HepG2 (cell line): ENCODE measurements around the gene COQ8B. TPM values are rescaled to one million over a fixed set of nuclear protein-coding genes. Genes with fewer than 3 reads are reported as not detected.

Experiments used
- ATAC-seq: fragments of 200-7000 bp; cut with Tn5 transposase; 3 replicates; pipeline ENCODE4 v1.9.1; 2020; ENCODE audit warnings: mild to moderate bottlenecking, moderate library complexity
- BruUV-seq: library from RNA; stranded (reverse); fragments of 400-500 nt; replicated peaks from 2 replicates; lab custom pipeline; 2021; lab: Mats Ljungman, UMichigan
- CTCF ChIA-PET: fragments of 300-600 bp; formaldehyde crosslinking; extraction: SDS; loops from one replicate; lab custom pipeline; 2021; ENCODE audit warnings: low total read pairs, inconsistent platforms, low intra/inter-chr PET ratio; lab: Yijun Ruan, JAX
- POLR2A ChIA-PET: fragments of 350-600 bp; sonication (Branson Sonifier 250); formaldehyde crosslinking; loops from one replicate; lab custom pipeline; 2020; ENCODE audit warnings: antibody characterized with exemption, inconsistent platforms; lab: Yijun Ruan, JAX
- DNase-seq: peaks from one replicate; pipeline ENCODE4 v3.0.0-alpha.2; 2015; ENCODE audit warnings: low spot score
- FAIRE-seq: peaks from 3 replicates; lab custom pipeline; 2011; peaks lifted over from hg19 to GRCh38; lab: Jason Lieb, UNC
- H2AFZ ChIP-seq: one replicate; pipeline ENCODE4 v1.6.1; 2011; ENCODE audit warnings: low read length, inconsistent platforms
- H3K27ac ChIP-seq: fragments of 300-600 bp; 3 replicates; pipeline ENCODE4 v1.8.0; 2011; ENCODE audit warnings: mixed run types, mild to moderate bottlenecking, mixed read lengths, low read length, inconsistent platforms; ENCODE audit not compliant: insufficient read depth; ENCODE audit errors: extremely low read length
- H3K27me3 ChIP-seq, 2 experiments: fragments of 200-600 bp in 1 of 2; 2 replicates in 1 of 2; 3 replicates in 1 of 2; pipeline versions ENCODE4 v1.6.0 to v1.8.0; 2011; ENCODE audit warnings: low read length in 2 of 2, mild to moderate bottlenecking in 2 of 2, moderate library complexity in 2 of 2, inconsistent platforms in 1 of 2; ENCODE audit not compliant: insufficient read depth in 2 of 2, control insufficient read depth in 1 of 2
- H3K36me3 ChIP-seq, 2 experiments: fragments of 200-600 bp in 1 of 2; replicated peaks in 1 of 2; 2 replicates in 1 of 2; 3 replicates in 1 of 2; pipeline versions ENCODE4 v1.5.1 to v1.8.0; 2011; ENCODE audit warnings: low read length in 2 of 2, inconsistent platforms in 1 of 2; ENCODE audit not compliant: insufficient read depth in 2 of 2, control insufficient read depth in 1 of 2
- H3K4me1 ChIP-seq: 2 replicates; pipeline ENCODE4 v1.5.1; 2012; ENCODE audit warnings: low read length, inconsistent platforms; ENCODE audit not compliant: insufficient read depth
- H3K4me2 ChIP-seq: 2 replicates; pipeline ENCODE4 v1.6.0; 2011; ENCODE audit warnings: low read depth, low read length, inconsistent platforms
- H3K4me3 ChIP-seq, 3 experiments: fragments of 200-600 bp in 1 of 3; sonication (generic), shearing (Covaris generic) in 1 of 3; replicated peaks in 1 of 3; 2 replicates each; pipeline ENCODE4 v1.5.1; 2011 to 2016; ENCODE audit warnings: low read length in 3 of 3, inconsistent platforms in 2 of 3, low read depth in 2 of 3, mild to moderate bottlenecking in 2 of 3, control low read depth in 1 of 3, mixed read lengths in 1 of 3; ENCODE audit not compliant: insufficient read depth in 1 of 3
- H3K79me2 ChIP-seq: one replicate; pipeline ENCODE4 v1.6.1; 2011; ENCODE audit warnings: low read length, inconsistent platforms; ENCODE audit not compliant: insufficient read depth
- H3K9ac ChIP-seq: 2 replicates; pipeline ENCODE4 v1.6.0; 2011; ENCODE audit warnings: mild to moderate bottlenecking, low read depth, low read length, inconsistent platforms; ENCODE audit not compliant: insufficient read depth
- H3K9me3 ChIP-seq: 2 replicates; pipeline ENCODE4 v1.5.1; 2012; ENCODE audit warnings: mild to moderate bottlenecking, low read length
- H4K20me1 ChIP-seq: 2 replicates; pipeline ENCODE4 v1.6.0; 2011; ENCODE audit warnings: inconsistent platforms, mild to moderate bottlenecking, low read length, moderate library complexity; ENCODE audit not compliant: insufficient read depth
- DRAP1 ChIP-seq: IDR thresholded peaks from 2 replicates; pipeline ENCODE4 v1.6.1; 2016; ENCODE audit warnings: missing genetic modification reagents, missing compliant biosample characterization
- IKZF5 ChIP-seq: IDR thresholded peaks from 2 replicates; pipeline ENCODE4 v1.6.1; 2018; ENCODE audit warnings: missing genetic modification reagents, mild to moderate bottlenecking, missing compliant biosample characterization
- KLF9 ChIP-seq: IDR thresholded peaks from 2 replicates; pipeline ENCODE4 v1.6.1; 2016; ENCODE audit warnings: low read depth
- MLXIP ChIP-seq: sonication (generic); formaldehyde crosslinking; IDR thresholded peaks from 2 replicates; pipeline ENCODE4 v1.9.0; 2021; ENCODE audit warnings: missing genetic modification reagents, borderline replicate concordance
- YEATS2 ChIP-seq: sonication (generic); formaldehyde crosslinking; IDR thresholded peaks from 2 replicates; pipeline ENCODE4 v1.4.0; 2020; ENCODE audit warnings: missing genetic modification reagents, borderline replicate concordance
- ZGPAT ChIP-seq: IDR thresholded peaks from 2 replicates; pipeline ENCODE4 v1.6.1; 2016; ENCODE audit warnings: mild to moderate bottlenecking
- ZNF207 ChIP-seq: fragments of 450-650 bp; IDR thresholded peaks from 2 replicates; pipeline ENCODE4 v1.6.1; 2016; ENCODE audit warnings: antibody characterized with exemption, borderline replicate concordance
- ZNF605 ChIP-seq: sonication (generic); formaldehyde crosslinking; IDR thresholded peaks from 2 replicates; pipeline ENCODE4 v1.8.0; 2022; ENCODE audit warnings: mild to moderate bottlenecking, missing genetic modification reagents
- WGBS: methylation state at CpG from one replicate; pipeline ENCODE4 v1.1.6; 2017; ENCODE audit warnings: low lambda C conversion rate; 5-methylcytosine and 5-hydroxymethylcytosine counted together
- in situ Hi-C: cut with HindIII; loops from 2 replicates; pipeline ENCODE4 v1.10.0; 2017; ENCODE audit warnings: low pct_unique_long_range_greater_than_20kb; ENCODE audit not compliant: extremely low pct_ligation_motif_present
- intact Hi-C: fragments of 100-400 bp; cut with micrococcal nuclease; formaldehyde crosslinking; loops from one replicate; pipeline ENCODE4 v1.10.0; 2022; ENCODE audit not compliant: unreplicated experiment
- polyA plus RNA-seq, 8 experiments: library from polyadenylated mRNA; depleted of rRNA in 3 of 8; stranded (reverse) in 7 of 8; unstranded in 1 of 8; fragments of >200 nt; fragmentation: Illumina TruSeq in 4 of 8; extraction: Trizol in 4 of 8; gene quantifications; 2 replicates each; pipeline versions ENCODE4 v1.2.1 to v1.2.3, GENCODE V29; 2011 to 2016; ENCODE audit warnings: low read depth in 4 of 8, missing spikeins in 1 of 8, mixed read lengths in 1 of 8; ENCODE audit not compliant: insufficient read depth in 1 of 8
- total RNA-seq, 5 experiments: library from RNA; depleted of rRNA; stranded (reverse); fragments of >200 nt; fragmentation: Illumina TruSeq; extraction: Trizol; gene quantifications; 2 replicates each; pipeline ENCODE4 v1.2.3, GENCODE V29; 2016; ENCODE audit warnings: low read depth in 1 of 5

COQ8B gene
- total and polyA plus RNA-seq, 2 of the 13 experiments (the other 11 are each of a cell fraction or from before 2014, with no cell fraction given), result 12.3 to 17.2 TPM

- peak; percentile 19; the same call in 1 of the 2 replicates for TF ChIP-seq ZGPAT (CRISPR knock-in tag)
- TF ChIP-seq YEATS2, result peak; percentile 88
- peak; percentile 69; the same call in 1 of the 2 replicates for TF ChIP-seq IKZF5
- TF ChIP-seq ZNF605 (CRISPR knock-in tag), result peak; percentile 62
- peak; percentile 76; the same call in 1 of the 2 replicates for TF ChIP-seq DRAP1 (CRISPR knock-in tag)
- TF ChIP-seq KLF9 (CRISPR knock-in tag), result 0 out of 2 replicates have a peak, but pooled peaks have one; percentile 40
- peak; percentile 96; the same call in 1 of the 2 replicates for TF ChIP-seq ZNF207
Observed at GRCh38 chr19:40750058-40750873, 33.6 kb upstream of the COQ8B start, which contains the start of gene ACTMAP (continued).

- intact Hi-C loops, result no loop called here
- Histone ChIP-seq H2AFZ (no peak overlapping the region), H4K20me1 (no peaks in the 10 kb centered on the region), H3K4me3 (no peak overlapping the region), H3K9me3 (no peaks in the 10 kb centered on the region), H3K27me3 (no peaks in the 10 kb centered on the region; a peak in 1 of 5 replicates), H3K27ac (no peak overlapping the region), H3K4me1 (peaks cover 55% of the 10 kb centered on the region), H3K9ac (no peak overlapping the region), H3K36me3 (no peaks in the 10 kb centered on the region; a peak in 2 of 5 replicates), H3K79me2 (peaks cover 28% of the 10 kb centered on the region), H3K4me2 (no peak overlapping the region)
- DNase-seq (no peak), ATAC-seq (no peak), FAIRE-seq (no peak)
- ChIA-PET POLR2A (interaction anchor here (0.8 kb wide), 1 partner anchor 30 kb away, joined by 3 read pairs; the partner anchor contains the start of gene ITPKC), CTCF (no interaction called here)
- no TSS peak for BruUV-seq
- in situ Hi-C loops, result no loop called here
- 88% methylated on average over 7 of the region's 7 CpGs for WGBS
- TF ChIP-seq MLXIP, result no peak
Observed at GRCh38 chr19:40747536-40747935, 30.9 kb upstream of the COQ8B start.
